GM10847 (cell line): ENCODE results near the gene FBXO15.

Source experiments
- POLR2A ChIP-seq: IDR thresholded peaks from 2 replicates; pipeline ENCODE4 v1.6.1; 2011; ENCODE audit not compliant: insufficient read length; ENCODE audit errors: extremely low read depth

Gene FBXO15

DNA sequence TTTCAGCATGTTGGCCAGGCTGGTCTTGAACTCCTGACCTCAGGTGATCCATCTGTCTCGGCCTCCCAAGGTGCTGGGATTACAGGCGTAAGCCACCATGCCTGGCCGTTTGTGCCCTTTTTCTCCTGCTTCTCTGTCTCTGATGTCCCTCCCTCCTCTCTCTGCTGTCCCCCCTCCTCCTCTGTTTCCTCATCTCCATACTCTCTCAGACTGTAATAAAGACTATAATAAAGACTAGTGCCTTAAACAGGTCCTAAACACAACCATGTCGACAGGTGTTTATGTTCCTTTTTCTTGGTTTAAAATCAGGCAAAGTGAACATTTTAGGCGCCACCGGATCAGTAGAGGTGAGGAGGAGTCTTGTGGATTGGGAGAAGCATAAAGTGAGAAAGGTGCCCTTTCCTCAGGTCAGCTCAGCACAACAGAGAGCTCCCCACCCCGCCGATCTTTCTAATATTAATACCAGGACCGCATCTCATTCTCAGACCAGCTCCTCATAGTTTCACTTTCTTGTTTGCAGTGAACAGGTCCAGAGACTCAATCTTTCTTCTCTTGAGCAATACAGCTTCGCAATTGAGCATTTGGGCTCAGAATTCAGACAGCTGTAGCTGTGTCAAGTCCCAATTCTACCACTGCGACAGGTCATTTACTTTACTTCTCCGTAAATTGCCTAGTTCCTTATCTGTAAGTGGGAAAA lies 24.4 kb upstream of the FBXO15 start:
- no peak for TF ChIP-seq POLR2A

GRCh38 chr18:74166386-74166785 lies 18.8 kb upstream of the FBXO15 start:
- no peak for TF ChIP-seq POLR2A

DNA sequence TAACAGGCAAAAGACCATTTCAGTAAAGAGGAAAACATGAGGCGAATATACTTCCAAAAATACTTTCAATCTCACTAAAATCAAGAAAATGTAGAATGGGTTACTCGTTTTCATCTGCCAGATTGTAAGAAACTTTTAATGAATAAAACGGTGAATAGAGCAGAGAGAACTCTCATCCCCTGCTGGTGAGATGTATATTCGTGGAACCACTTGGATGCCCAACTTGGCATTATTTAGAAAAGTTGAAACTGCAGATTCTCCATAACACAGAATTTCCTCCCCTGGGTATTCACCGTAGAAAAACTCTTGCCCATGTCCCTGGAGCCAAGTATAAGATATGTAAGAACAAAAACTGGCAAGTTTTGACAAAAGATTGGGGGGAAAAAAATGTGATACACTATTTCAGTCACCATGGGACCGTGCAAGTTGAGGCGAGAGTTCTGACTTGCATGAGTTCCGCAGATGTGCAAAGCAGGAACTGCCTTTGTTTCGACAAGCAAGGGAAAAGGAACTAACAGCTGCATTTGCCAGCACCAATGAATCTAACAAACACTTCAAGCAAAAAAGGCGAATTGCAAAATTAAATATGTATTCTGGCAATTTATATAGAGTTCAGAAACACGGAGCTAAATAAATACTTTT lies 15.5 kb upstream of the FBXO15 start:
- no peak for TF ChIP-seq POLR2A

DNA sequence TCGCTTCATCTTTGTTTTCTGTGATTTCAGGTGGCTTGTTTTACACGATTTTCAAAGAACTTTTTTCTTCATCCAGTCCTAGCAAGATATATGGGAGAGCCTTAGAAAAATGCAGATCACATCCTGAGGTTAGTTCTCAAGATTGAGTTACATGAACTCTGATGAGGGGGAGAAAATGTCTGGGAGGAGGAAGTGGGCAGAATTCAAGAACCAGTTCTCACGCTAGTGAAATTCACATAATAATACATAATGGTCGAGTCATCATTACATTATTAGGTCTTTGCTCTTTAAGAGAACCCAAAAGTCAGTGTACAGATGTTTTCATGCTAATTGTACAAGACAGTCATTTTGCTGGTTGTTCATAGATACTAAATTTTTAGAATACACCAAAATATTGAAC lies 7.6 kb upstream of the FBXO15 start:
- no peak for TF ChIP-seq POLR2A

GRCh38 chr18:74154716-74155115 lies 7.1 kb upstream of the FBXO15 start:
- TF ChIP-seq POLR2A = no peak

DNA sequence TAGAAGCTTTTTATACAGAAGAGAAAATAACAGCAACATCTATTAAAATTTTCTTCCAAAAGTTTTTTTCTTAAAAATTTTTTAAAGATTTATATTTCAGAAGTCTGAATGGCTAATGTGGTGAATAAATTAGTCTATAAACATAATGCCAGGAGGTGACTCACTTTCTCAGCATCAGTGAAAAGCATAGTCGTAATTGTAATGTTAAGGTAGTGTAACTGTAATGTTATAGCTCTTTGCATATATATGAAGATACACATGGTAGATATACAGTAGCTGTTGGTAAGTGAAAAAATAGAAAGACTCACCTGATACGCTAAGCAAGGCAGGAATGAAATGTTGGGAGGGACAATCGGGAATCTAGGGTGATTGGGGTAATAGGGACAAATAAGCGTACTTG lies 6.2 kb upstream of the FBXO15 start:
- no peak for TF ChIP-seq POLR2A

GRCh38 chr18:74153377-74153776 lies 5.7 kb upstream of the FBXO15 start:
- TF ChIP-seq POLR2A = no peak

- no peak for TF ChIP-seq POLR2A
Observed at GRCh38 chr18:74152857-74153256, 5.2 kb upstream of the FBXO15 start.

- TF ChIP-seq POLR2A = no peak
Observed at GRCh38 chr18:74152270-74152669, 4.6 kb upstream of the FBXO15 start.

DNA sequence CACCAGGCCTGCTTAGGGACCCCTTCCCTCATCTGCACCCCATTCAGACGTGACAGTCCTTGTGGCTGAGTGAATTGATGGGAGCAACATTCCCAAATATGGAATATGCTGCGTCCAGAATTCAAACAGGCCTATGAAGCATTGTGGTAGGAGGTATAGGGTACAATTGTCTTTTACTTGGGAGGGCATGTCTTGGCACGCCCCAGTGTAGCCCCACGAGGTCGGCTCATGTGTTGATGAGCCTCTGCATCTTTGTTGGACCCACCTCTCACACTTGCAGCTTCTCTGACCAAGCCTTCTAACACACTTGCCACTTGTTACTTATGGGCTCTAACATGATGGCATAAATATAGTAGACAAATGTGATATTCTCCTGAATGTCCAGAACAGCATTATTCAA lies 2.2 kb upstream of the FBXO15 start:
- TF ChIP-seq POLR2A = no peak

GRCh38 chr18:74148543-74149070 lies 973 bp upstream of the FBXO15 start:
- no peak for TF ChIP-seq POLR2A

GRCh38 chr18:74147491-74147778 lies 199 bp downstream of the FBXO15 start:
- TF ChIP-seq POLR2A = no peak

DNA sequence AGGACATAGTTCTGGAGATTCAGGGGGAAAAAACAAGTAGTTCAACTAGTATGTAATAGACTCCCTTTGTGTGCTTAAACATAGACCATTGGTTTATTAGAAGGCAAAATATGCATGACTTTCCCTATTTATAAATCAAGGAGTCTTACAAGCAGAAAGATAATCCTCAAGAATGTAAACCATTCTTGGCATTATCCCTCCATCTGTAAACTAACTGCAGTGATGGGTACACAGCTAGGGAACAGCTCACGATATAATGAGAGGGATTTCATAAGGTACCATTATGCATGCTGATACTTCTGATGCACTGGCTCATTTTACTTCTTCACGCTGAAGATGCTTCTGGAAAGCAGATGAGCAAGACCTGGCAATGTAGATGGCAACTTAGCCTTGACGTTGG lies 878 bp downstream of the FBXO15 start:
- no peak for TF ChIP-seq POLR2A

DNA sequence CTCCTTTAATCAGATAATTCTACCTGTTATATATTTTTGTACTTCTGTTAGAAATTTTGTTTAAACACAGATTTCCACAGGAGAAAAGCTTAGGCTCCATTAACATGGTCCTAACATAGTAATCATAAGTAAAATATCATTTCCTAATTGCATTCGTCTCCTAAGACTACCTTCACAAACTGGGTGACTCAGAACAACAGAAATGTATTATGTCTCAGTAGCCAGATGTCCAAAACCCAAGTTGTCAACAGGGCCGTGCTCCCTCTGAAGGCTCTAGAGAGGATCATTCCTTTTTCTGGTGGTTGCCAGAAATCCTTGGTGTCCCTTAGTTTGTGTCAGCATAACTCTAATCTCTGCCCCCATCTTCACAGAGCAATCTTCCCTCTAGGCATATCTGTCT lies 5.4 kb downstream of the FBXO15 start:
- TF ChIP-seq POLR2A = no peak

DNA sequence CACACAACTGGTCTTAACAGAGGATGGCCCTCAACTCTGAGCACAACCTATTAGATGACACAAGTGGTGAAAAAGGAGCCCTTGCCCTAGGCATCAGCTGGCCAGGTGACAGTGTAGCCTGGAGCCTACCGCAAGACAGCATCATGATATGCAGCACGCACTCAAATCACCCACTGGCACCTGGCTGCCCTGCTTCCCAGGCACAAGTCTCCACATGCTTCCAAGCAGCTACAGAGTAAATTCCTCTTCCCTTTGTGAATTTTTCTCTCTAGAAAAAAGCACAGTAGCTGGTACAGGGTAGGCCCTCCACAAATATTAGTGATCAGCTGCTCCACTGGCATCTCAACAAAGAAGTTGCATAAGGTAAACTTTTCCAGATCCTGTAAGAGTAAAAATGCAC lies 6.0 kb downstream of the FBXO15 start:
- TF ChIP-seq POLR2A = no peak

DNA sequence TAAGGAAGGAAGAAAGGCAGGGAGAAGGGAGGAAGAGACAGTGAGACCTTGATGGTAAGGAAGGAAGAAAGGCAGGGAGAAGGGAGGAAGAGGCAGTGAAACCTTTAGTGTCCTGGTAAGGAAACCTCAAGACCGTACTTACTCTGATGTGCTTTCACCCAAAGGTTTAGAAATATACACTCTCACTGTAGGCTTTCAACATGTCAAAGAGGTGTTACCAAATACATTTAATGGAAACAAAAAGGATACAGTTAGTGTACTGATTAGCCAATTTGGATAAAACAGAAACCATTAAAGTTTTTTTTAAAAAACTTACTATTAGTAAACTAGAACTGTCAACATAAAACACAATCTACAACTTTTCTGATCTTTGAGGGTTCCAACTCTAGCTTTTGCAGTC lies 7.1 kb downstream of the FBXO15 start:
- no peak for TF ChIP-seq POLR2A

DNA sequence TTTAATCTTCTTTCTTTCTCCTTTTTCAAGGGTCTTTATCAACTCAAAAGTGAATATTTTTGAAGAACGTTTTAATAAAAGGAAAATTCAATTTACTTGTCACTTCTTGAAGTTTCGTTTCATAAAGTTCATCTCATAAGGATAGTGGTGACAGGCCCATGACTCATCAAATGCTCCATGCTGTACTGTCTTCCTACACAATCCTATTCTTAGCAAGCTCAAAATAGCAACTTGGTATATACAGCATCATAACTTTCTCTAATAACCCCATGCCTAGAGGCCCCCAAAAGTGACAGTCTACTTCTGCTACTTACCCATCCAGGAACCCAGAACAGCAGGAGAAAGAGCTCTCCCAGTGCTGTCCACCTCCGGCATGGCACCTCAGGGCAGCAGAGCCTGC lies 7.7 kb downstream of the FBXO15 start:
- TF ChIP-seq POLR2A = no peak
